IPS-18c (cell line): ENCODE data around the gene HSPA4.

ENCODE experiments used
- H3K4me3 ChIP-seq: 2 replicates; pipeline ENCODE4 v1.7.0; 2013; ENCODE audit warnings: low read depth, mild to moderate bottlenecking, low read length, moderate library complexity; ENCODE audit not compliant: insufficient read depth
- H3K9me3 ChIP-seq: one replicate; pipeline ENCODE4 v1.6.1; 2013; ENCODE audit warnings: mild to moderate bottlenecking, low read length, moderate library complexity; ENCODE audit not compliant: control insufficient read depth, insufficient read depth

The HSPA4 gene

DNA sequence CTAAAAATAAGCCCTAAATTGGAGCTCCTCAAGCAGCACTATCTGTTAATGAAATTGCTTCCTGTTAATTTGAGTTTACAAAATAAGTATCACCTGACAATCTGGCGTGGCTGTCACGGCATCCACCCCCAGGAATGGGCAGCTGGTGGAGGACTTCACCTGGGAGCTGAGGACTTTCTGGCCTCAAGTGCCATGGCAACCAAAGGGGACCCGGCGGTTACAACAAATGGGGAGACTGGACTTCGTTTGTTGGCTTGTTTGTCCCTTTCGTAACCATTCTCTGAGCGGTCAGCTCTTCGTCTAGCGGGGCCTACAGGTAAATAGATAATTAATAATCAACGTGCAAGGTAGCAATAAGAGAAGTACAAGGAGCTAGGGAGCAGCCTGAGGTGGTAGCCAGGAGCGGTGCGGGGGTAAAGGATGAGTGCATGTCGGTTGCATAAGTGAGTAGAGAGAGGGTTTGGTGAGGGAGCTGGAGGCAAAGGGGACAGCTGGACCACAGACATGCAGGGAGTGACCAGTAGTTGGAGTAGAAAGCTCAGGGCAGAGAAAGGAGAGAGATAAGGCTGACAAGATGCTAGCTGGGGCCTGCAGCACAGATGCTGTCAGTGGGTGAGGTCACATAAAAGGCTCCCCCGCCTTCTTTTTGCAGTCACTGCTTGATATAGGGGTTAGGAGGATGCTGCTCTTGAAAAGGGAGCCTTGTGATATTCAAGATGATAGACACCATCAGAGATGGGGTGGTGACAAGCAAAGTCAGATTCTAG, 62.5 kb downstream of the HSPA4 start:
- Histone ChIP-seq H3K4me3 (no peak overlapping the region), H3K9me3 (no peaks in the 10 kb centered on the region)

DNA sequence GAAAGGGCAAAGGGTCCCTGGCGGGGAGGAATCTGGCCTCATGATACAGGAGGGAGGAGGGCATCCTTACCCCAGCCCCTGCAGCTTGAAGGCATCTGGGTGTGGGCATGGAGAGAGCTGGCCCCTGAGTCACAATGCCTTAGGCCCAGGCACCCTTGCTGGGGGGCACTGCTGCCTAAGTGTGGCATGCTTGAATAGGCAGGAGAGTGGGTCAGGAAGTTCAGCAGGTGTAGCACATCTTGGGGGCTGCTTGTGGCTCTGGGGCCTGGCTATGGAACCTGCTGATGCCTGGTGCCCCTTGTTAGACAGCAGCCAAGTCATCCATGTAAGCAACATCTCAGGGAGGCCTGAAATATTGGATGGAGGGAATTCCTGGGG, 63.1 kb downstream of the HSPA4 start:
- Histone ChIP-seq H3K9me3 (no peaks in the 10 kb centered on the region), H3K4me3 (no peak overlapping the region)

DNA sequence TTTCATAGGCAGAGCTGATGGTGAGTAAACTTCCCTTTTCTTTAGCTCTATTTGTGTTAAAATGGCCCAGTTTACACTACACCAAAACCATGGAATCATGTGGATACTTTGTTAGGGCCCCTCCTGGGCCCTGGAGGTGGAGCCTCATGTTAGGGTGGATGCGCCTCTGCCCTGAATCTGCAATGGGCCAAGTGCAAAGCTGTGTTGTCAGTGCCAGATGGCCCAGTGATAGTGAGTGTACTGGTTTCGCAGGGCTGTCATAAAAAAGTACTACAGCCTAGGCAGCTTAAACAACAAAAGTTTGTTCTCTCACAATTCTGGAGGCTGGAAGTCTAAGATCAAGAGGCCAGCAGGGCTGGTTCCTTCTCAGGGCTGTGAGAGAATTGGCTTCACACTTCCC, 64.8 kb downstream of the HSPA4 start:
- Histone ChIP-seq H3K4me3 (no peak overlapping the region), H3K9me3 (no peaks in the 10 kb centered on the region)

DNA sequence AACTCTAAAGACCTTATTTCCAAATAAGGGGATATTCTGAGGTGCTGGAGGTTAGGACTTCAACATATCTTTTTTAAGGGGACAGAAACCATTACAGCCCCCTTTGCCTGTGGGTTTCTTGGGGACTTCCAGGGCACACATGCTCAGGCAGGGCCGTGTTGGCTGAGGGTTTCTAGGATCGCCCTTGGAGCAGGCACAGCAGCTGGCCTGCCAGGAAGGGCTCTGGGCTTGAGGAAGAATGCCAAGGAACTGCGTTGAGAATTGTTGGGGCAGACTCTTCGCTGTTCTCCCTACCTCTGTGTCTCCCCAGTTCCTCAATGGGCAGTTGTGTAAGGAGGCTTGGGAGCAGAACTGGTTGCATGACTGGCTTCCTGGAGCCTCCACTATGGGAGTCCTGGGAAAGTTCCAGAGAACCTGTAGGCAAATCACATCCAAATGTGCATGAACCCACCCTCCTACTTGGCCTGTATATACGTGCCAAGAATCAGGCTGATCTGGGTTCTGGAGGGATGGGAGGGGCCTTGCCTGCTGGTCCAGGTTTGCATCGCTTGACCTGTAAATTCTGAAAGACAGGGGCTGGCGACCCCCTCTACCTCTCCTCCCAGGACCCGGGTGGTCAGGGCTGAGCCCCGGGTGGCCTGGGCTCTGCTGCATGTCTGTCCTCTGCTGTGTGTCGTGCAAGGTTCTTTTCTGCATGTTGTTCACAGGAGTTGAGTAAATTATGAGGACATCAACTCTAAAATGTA, 65.5 kb downstream of the HSPA4 start:
- H3K9me3 ChIP-seq: no peaks in the 10 kb centered on the region

DNA sequence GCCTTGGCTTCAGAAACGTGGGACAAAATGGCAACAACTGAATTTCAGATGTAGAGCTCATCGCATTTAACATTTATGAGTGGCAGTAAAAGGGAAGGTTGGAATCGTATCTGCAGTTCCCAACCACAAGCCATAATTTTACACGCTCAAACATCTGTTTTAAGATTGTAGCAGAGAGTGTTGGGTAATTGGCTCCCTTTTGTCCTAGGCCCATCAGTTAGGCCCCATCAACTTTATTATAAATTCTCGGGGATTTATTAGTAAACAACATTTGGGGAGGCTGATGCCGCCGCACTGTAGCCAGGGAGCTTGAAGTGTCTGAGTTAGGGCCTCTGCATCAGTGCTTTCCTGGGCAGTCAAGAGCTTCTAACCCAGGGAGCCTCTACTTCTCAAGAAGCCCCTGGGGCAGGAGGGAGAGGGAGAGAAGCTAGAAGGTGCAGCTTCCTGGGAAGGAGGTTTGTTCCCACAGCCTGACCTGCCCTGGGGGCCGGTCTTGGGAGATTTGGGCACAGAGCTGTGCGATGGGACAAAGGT, 66.2 kb downstream of the HSPA4 start:
- H3K4me3 ChIP-seq: no peak overlapping the region
- no peaks in the 10 kb centered on the region for H3K9me3 ChIP-seq

More for the DNA sequence above, 65.5 kb downstream of the HSPA4 start:
- H3K4me3 ChIP-seq: no peak overlapping the region

DNA sequence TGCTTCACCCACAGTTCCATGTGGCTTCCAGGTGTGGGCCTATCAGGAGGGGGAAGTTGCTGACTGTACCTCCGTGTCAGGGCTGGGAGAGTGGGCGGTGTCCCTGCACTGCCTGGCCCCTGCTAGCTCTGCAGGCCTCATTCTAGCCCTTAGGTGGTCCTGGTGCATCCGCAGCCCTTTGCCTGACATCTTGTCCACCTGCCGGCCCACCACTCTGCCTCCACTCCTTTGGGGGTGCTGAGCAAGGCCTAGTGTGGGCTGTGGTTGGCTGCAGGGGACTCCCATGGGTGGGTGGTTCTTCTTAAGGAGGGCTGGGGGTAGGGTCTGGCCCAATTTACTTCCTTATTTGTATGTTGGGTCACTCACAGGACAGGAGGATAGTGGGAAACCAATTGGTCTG, 66.9 kb downstream of the HSPA4 start:
- no peaks in the 10 kb centered on the region for H3K9me3 ChIP-seq

DNA sequence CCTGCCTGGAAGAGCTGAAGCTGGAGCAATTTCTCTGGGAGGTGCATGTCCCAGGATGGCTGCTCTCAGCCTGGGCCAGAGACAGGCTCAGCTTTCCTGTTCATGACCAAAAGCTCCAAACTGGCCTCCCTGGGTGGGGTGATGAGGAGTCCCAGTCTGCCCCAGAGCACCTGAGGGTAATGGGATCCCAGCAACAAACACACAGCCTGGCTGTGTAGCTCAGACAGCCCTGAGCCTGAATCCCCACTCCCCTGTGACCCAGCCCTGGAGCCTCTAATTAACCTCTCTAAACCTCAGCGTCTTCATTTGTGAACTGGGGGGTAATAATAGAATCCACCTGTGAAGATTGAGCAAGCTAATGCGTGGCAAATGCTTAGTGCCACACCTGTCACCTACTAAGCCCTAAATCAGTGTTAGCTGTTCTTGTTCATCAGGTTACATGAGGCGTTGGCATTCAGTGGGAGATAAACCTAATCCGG, 67.5 kb downstream of the HSPA4 start:
- no peaks in the 10 kb centered on the region for H3K9me3 ChIP-seq
- H3K4me3 ChIP-seq: no peak overlapping the region

More for the DNA sequence above, 66.9 kb downstream of the HSPA4 start:
- no peak overlapping the region for H3K4me3 ChIP-seq

DNA sequence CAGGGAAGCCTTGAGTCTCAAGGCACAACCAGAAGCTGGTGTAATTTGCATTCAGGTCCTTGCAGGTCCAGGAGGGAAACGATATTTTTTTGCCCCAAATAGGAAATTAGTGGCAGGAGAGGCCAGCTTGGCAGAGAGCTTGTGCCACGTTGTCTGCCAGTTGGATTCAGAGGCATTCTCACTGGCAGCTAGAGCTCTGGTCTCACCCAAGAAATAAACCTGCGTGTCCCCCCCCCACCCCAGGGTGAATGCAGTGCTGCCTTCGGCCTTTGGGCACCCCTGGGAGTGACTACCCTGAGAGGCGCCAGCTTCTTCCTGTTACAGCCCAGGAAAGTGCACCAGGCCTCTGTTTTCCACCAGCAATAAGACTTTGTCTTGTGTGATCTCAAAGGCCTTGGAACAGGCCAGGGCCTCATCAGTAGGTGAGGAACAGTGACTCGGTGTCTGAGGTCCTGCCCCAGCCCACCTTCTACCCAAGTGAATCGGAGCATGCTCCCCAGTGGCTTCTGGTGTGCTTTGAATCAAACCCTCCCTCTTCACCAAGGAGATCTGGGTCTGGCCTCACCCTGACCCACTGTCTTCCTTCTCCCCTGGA, 68.4 kb downstream of the HSPA4 start:
- H3K9me3 ChIP-seq: no peaks in the 10 kb centered on the region
- H3K4me3 ChIP-seq: no peak overlapping the region

DNA sequence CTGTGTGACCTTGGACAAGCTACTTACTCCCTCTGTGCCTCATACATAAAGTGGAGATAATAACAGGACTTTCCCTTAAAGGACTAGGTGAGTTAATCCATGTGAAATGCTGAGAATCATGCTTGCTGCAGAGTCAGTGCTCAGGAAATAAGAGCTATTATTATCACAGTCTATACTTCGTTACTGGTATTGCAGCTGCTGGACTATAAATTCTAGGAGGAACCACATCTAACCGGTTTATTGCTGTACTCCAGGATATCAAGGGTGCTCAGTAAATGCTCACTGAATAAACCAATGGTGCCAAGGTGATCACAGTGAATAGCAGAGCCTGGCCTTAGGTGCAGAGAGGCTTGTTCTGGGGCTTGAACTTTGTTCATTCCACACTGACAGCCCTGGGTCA, 69.3 kb downstream of the HSPA4 start:
- Histone ChIP-seq H3K4me3 (no peak overlapping the region), H3K9me3 (no peaks in the 10 kb centered on the region)

DNA sequence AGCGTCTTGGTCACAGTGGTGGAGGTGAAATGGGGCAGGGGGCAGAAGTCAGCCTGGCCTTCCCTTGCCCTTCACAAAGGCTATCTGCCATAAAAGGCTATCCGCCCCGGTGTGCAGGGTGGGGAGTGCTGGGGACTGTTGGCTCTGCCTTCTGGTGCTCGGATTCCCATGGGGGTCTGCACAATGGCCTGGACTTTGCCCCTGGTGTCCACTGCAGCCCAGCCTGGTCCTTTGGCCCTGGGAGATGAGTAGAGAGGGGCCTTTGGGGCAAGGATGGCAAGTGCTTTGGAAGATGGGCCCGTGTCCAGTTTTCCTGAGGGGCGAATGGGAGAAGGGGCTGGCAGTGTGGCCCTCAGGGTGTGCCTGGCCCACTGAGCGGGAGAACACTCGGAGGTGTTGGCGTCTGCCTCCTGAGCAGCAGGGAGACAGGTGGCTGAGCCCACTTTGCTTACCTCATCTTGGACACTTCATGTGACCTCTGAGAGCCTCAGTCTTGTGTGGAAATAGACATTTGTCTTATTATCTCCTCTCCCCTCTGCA, 69.9 kb downstream of the HSPA4 start:
- Histone ChIP-seq H3K4me3 (no peak overlapping the region), H3K9me3 (no peaks in the 10 kb centered on the region)

DNA sequence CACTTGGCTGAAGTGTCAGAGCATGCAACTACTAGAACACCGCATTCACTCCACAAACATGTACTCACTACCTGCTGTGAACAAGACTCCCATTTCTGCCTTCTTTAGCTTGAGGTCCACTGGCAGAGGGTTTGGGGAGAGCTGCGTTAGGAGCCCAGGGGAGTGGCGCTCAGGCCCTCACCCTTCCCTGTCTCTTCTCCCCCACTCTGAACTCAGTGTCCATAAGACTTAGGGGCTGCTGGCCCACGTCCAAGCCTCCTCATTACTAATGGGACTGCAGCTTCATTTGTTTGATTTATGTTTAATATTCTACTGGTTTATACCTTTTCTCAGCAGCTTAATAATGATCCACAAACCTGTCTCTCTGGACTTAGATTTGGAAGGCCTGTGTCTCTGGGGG, 70.9 kb downstream of the HSPA4 start:
- Histone ChIP-seq H3K9me3 (no peaks in the 10 kb centered on the region), H3K4me3 (no peak overlapping the region)

DNA sequence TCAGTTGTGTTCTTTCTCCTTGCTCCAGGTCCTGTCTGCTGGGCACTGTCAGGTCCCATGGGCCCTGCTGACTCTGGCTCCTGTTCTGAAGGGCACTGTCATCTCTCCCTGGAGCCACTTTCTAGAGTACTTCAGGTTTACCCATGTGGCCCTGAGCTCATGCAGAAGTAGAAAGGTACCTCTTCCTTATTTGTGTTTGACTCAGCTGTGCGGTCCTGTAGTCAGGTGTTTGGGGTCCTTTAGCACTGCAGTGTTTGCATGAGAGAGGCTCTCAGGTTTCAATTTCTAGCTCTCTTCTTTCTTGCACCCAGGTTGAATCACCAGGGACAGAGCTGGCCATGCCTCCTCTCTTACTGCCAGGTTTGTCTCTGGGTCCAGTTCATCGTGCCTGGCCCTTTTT, 71.5 kb downstream of the HSPA4 start:
- Histone ChIP-seq H3K9me3 (no peaks in the 10 kb centered on the region), H3K4me3 (no peak overlapping the region)

DNA sequence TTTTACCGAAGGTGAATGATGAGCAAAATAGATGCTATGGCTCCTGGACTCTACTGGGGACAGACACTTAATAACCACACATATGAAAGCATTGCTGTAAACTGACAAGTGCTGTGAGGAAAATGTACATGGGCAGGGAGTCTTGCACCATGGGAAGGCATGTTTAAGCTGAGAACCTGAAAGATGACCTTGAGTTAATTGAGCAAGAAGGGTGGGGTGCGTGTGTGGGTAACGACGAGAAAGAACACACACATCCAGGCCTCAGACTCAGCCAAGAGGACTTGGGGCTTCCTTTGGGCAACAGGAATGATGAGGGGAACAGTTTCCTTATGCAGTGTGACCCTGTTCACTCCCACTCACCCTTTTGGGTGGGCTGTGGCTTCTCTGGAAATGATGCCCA, 73.1 kb downstream of the HSPA4 start:
- Histone ChIP-seq H3K9me3 (no peaks in the 10 kb centered on the region), H3K4me3 (no peak overlapping the region)

DNA sequence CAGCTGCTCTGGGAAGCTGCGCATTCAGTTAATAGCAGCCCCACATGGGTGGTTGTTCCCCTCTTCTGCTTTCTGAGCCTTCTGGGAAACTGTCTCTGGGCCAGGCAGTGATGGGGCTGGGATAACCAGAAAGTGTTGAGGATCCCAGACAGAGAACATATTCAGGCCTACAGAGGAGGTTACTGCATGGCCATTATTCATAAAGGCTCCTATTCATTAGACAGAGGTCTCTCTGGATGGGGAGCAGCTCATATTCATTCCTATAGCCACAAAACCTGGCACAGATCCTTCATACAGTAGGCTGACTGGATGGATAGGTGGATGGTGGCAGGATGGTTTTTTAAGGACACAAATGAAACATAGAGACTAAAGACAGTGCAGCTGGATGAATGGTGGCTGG, 76.3 kb downstream of the HSPA4 start:
- Histone ChIP-seq H3K9me3 (no peaks in the 10 kb centered on the region), H3K4me3 (no peak overlapping the region)

DNA sequence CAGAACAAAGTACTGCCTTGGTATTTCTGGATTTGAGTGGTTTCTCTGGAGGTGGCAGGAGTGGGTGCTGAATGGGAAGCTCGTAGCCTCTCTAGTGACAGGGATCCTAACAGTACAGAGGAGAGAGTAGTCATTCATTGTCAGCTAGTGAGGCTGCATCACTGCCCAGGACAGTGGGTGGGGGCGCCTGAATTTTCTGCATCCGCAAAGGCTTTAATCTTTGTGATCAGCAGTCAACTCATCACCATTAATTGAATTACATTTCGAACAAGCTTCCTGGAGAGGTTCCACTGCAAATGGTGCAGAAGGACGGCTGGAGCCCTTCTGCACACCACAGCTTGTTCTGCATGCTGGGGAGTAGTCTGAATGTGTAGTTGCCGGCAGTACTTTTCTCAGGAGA, 77.5 kb downstream of the HSPA4 start:
- Histone ChIP-seq H3K9me3 (no peaks in the 10 kb centered on the region), H3K4me3 (no peak overlapping the region)

DNA sequence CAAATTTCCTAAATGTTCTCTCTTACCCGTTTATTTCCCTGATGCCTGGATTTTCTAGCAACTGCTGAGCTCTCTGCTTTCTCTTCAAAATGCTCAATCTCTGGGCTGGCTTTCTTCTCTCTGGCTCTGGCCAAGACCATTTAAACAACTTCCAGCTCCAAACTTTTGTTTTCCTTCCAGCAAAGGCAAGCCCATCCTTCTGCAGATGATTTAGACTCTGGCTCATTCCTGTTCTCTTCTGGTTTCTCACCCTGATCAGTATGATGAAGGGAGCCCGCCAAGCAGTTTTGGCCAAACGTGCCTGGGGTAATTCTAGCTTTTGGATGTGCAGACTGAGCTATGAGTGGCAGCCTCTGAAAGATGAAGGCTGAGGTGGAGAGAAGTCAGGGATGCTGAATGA, 78.1 kb downstream of the HSPA4 start:
- no peak overlapping the region for H3K4me3 ChIP-seq
- H3K9me3 ChIP-seq: no peaks in the 10 kb centered on the region

DNA sequence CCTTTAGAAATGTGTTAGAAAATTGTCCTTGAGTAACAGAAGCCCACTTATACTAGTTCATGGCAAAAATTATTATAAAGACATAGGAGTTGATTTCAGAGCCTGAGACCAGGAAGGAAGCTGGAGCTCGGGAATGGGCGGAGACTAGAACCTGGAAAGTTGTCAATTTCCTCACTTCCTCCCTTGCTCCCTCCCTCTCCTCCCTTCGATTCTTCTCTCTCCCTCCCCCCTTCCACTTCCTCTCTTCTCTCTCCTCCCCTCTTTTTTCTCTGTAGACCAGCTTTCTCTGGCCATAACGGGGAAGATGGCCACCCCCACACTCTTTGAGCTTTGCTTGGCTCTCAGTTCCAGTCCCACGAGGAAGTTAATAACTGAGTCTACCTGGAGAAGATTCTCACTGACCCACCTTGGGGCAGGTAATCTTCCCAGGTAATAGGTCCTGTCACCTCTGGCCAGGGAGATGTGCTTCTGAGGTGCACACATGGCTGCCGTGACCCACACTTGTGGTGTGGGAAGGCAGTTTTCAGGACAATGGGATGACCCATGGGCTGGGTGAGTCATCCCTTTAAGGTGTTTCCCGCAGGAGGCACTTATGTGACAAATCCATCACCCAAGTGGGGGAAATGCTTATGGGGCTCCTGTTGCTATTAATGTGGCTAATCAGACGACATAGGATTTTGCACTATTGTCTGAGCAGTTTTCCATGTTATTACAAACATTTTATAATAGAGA, 78.7 kb downstream of the HSPA4 start:
- Histone ChIP-seq H3K4me3 (no peak overlapping the region), H3K9me3 (no peaks in the 10 kb centered on the region)
